Measurements from ENCODE around the gene SEMA3D. TPM values are rescaled to one million over a fixed set of nuclear protein-coding genes. Genes with fewer than 3 reads are reported as not detected.

Gene SEMA3D
- total RNA-seq, 1 experiment from 2014 or later: 1.4 TPM

GRCh38 chr7:85221796-85222195 lies 34.9 kb upstream of the SEMA3D start:
- Histone ChIP-seq H3K4me3 (replicated peaks in 1 of 2; ENCODE audit: low read depth in 1 of 2, low read length in 2 of 2) (no peak overlapping the region), H2AFZ (ENCODE audit: low read depth, low read length, poor library complexity, severe bottlenecking) (no peak overlapping the region), H3K9me2 (ENCODE audit: insufficient read depth) (no peaks in the 10 kb centered on the region), H3K79me2 (ENCODE audit: insufficient read depth, low read length) (no peaks in the 10 kb centered on the region), H3K9me3 (ENCODE audit: control insufficient read depth in 1 of 2, insufficient read depth in 1 of 2, low read depth in 1 of 2, low read length in 2 of 2) (no peaks in the 10 kb centered on the region), H3K4me2 (ENCODE audit: low read length) (no peak overlapping the region), H3K27ac (ENCODE audit: low read depth, low read length) (no peak overlapping the region), H3K9ac (ENCODE audit: low read length) (no peak overlapping the region), H3K36me3 (ENCODE audit: control insufficient read depth in 1 of 2, insufficient read depth in 2 of 2, low read length in 2 of 2) (no peaks in the 10 kb centered on the region), H3K4me1 (ENCODE audit: control insufficient read depth in 1 of 2, insufficient read depth in 2 of 2, low read length in 2 of 2) (no peaks in the 10 kb centered on the region), H3K27me3 (ENCODE audit: insufficient read depth, low read length) (no peaks in the 10 kb centered on the region), H4K20me1 (ENCODE audit: insufficient read depth) (no peaks in the 10 kb centered on the region)
- ChIA-PET POLR2A (no interaction called here), CTCF (no interaction called here), RAD21 (ENCODE audit: low non-redundant PET in 1 of 2, low total read pairs in 2 of 2, uncharacterized antibody in 2 of 2, unreplicated experiment in 2 of 2) (no interaction called here)
- BruUV-seq (replicated peaks): no TSS peak
- intact Hi-C loops (cut with micrococcal nuclease): no loop called here
- DNase-seq (ENCODE audit: low read depth, low spot score) (no peak), ATAC-seq (no peak)
- TF ChIP-seq ATF3 (IDR thresholded peaks at IDR 0.05) (no peak), TCF7L2 (IDR thresholded peaks at IDR 0.05; ENCODE audit: borderline replicate concordance, extremely low read depth, insufficient read depth, insufficient read length) (no peak), JUND (IDR thresholded peaks at IDR 0.05) (no peak)

- TF ChIP-seq REST (IDR thresholded peaks at IDR 0.05; ENCODE audit: low read depth): no peak
- CTCF ChIA-PET: no interaction called here
- Histone ChIP-seq H3K4me2 (ENCODE audit: low read length) (no peak overlapping the region), H2AFZ (ENCODE audit: low read depth, low read length, poor library complexity, severe bottlenecking) (no peak overlapping the region), H3K9me3 (ENCODE audit: control insufficient read depth in 1 of 2, insufficient read depth in 1 of 2, low read depth in 1 of 2, low read length in 2 of 2) (no peaks in the 10 kb centered on the region), H4K20me1 (ENCODE audit: insufficient read depth) (no peaks in the 10 kb centered on the region), H3K4me3 (replicated peaks in 1 of 2; ENCODE audit: low read depth in 1 of 2, low read length in 2 of 2) (no peak overlapping the region), H3K36me3 (ENCODE audit: control insufficient read depth in 1 of 2, insufficient read depth in 2 of 2, low read length in 2 of 2) (no peaks in the 10 kb centered on the region), H3K9ac (ENCODE audit: low read length) (no peak overlapping the region), H3K4me1 (ENCODE audit: control insufficient read depth in 1 of 2, insufficient read depth in 2 of 2, low read length in 2 of 2) (no peaks in the 10 kb centered on the region), H3K79me2 (ENCODE audit: insufficient read depth, low read length) (no peaks in the 10 kb centered on the region), H3K27me3 (ENCODE audit: insufficient read depth, low read length) (no peaks in the 10 kb centered on the region), H3K9me2 (ENCODE audit: insufficient read depth) (no peaks in the 10 kb centered on the region), H3K27ac (ENCODE audit: low read depth, low read length) (no peak overlapping the region)
- BruUV-seq (replicated peaks): no TSS peak
- POLR2A ChIA-PET: no interaction called here
- RAD21 ChIA-PET (ENCODE audit: low non-redundant PET in 1 of 2, low total read pairs in 2 of 2, uncharacterized antibody in 2 of 2, unreplicated experiment in 2 of 2): no interaction called here
- ATAC-seq (no peak), DNase-seq (ENCODE audit: low read depth, low spot score) (no peak)
- intact Hi-C loops (cut with micrococcal nuclease): no loop called here
Observed at GRCh38 chr7:85220651-85221050, 33.8 kb upstream of the SEMA3D start.
